Measurements from ENCODE around the gene FAM98A. TPM values are rescaled to one million over a fixed set of nuclear protein-coding genes. Genes with fewer than 3 reads are reported as not detected.

The FAM98A gene
- total and polyA plus RNA-seq, 9 of the 15 experiments (the other 6 are each of a cell fraction or from before 2014, with no cell fraction given): 16.5 to 238 (median 44.6) TPM

- no peak for TF ChIP-seq FOXJ3 (CRISPR knock-in tag; IDR thresholded peaks at IDR 0.05)
- TF ChIP-seq ZNF639 (CRISPR knock-in tag; conservative IDR thresholded peaks at IDR 0.05 in 1 of 2, IDR thresholded peaks at IDR 0.05 in 1 of 2): no peak
- no peak for TF ChIP-seq ZBTB40 (IDR thresholded peaks at IDR 0.05)
- no peak for TF ChIP-seq ZBTB40 (CRISPR knock-in tag; IDR thresholded peaks at IDR 0.05)
Observed at GRCh38 chr2:33555681-33556080, 43.4 kb downstream of the FAM98A start (continued).
